HEK293 (cell line): ENCODE results near the gene TRIP4.

Source experiments
- BCL11A ChIP-seq: fragments of 450-650 bp; formaldehyde crosslinking; IDR thresholded peaks from 2 replicates; pipeline ENCODE4 v1.5.1; 2016; ENCODE audit warnings: low read depth, missing biosample characterization, missing genetic modification characterization
- CTCF ChIP-seq: fragments of 450-650 bp; formaldehyde crosslinking; IDR thresholded peaks from 2 replicates; pipeline ENCODE4 v1.5.1; 2016; ENCODE audit warnings: missing biosample characterization, missing genetic modification characterization
- OSR2 ChIP-seq: fragments of 450-650 bp; formaldehyde crosslinking; IDR thresholded peaks from 2 replicates; pipeline ENCODE4 v1.5.1; 2016; ENCODE audit warnings: missing biosample characterization, missing genetic modification characterization
- PRDM1 ChIP-seq: fragments of 450-650 bp; formaldehyde crosslinking; IDR thresholded peaks from 2 replicates; pipeline ENCODE4; 2016; ENCODE audit warnings: missing biosample characterization, missing genetic modification characterization
- SALL2 ChIP-seq: fragments of 450-650 bp; formaldehyde crosslinking; IDR thresholded peaks from 2 replicates; pipeline ENCODE4 v1.5.0; 2017; ENCODE audit warnings: missing biosample characterization, mild to moderate bottlenecking, missing genetic modification characterization, borderline replicate concordance
- SCRT2 ChIP-seq: fragments of 450-650 bp; formaldehyde crosslinking; IDR thresholded peaks from 2 replicates; pipeline ENCODE4 v1.5.1; 2016; ENCODE audit warnings: missing biosample characterization, missing genetic modification characterization
- TRIM28 ChIP-seq: IDR thresholded peaks from 2 replicates; pipeline ENCODE4 v1.6.1; 2011; ENCODE audit warnings: low read length, control low read depth, borderline replicate concordance
- ZBTB21 ChIP-seq: fragments of 450-650 bp; formaldehyde crosslinking; IDR thresholded peaks from 2 replicates; pipeline ENCODE4 v1.5.1; 2017; ENCODE audit warnings: missing biosample characterization, missing genetic modification characterization
- ZBTB48 ChIP-seq: fragments of 450-650 bp; formaldehyde crosslinking; IDR thresholded peaks from 2 replicates; pipeline ENCODE4 v1.5.1; 2016; ENCODE audit warnings: missing biosample characterization, missing genetic modification characterization
- ZBTB6 ChIP-seq: fragments of 450-650 bp; formaldehyde crosslinking; IDR thresholded peaks from 2 replicates; pipeline ENCODE4 v1.5.1; 2017; ENCODE audit warnings: missing biosample characterization, missing genetic modification characterization
- ZNF132 ChIP-seq: fragments of 450-650 bp; formaldehyde crosslinking; IDR thresholded peaks from 2 replicates; pipeline ENCODE4 v1.5.1; 2017; ENCODE audit warnings: missing biosample characterization, missing genetic modification characterization, borderline replicate concordance
- ZNF148 ChIP-seq: fragments of 450-650 bp; formaldehyde crosslinking; IDR thresholded peaks from 2 replicates; pipeline ENCODE4 v1.5.0; 2017; ENCODE audit warnings: missing biosample characterization, missing genetic modification characterization, borderline replicate concordance
- ZNF24 ChIP-seq: fragments of 450-650 bp; formaldehyde crosslinking; IDR thresholded peaks from 2 replicates; pipeline ENCODE4 v1.5.1; 2016; ENCODE audit warnings: missing biosample characterization, missing genetic modification characterization
- ZNF335 ChIP-seq: fragments of 450-650 bp; formaldehyde crosslinking; conservative IDR thresholded peaks from 2 replicates; pipeline ENCODE4 v1.5.1; 2016; ENCODE audit warnings: missing biosample characterization, missing genetic modification characterization
- ZNF366 ChIP-seq: fragments of 450-650 bp; formaldehyde crosslinking; conservative IDR thresholded peaks from 2 replicates; pipeline ENCODE4 v1.5.1; 2016; ENCODE audit warnings: missing biosample characterization, missing genetic modification characterization
- ZNF449 ChIP-seq: fragments of 450-650 bp; formaldehyde crosslinking; IDR thresholded peaks from 2 replicates; pipeline ENCODE4 v1.5.1; 2017; ENCODE audit warnings: missing biosample characterization, mild to moderate bottlenecking, missing genetic modification characterization, moderate library complexity
- ZNF488 ChIP-seq: fragments of 450-650 bp; formaldehyde crosslinking; IDR thresholded peaks from 2 replicates; pipeline ENCODE4 v1.5.1; 2016; ENCODE audit warnings: missing biosample characterization, missing genetic modification characterization
- ZNF510 ChIP-seq: fragments of 450-650 bp; formaldehyde crosslinking; IDR thresholded peaks from 2 replicates; pipeline ENCODE4 v1.5.1; 2018; ENCODE audit warnings: mild to moderate bottlenecking, missing genetic modification characterization, missing biosample characterization; ENCODE audit not compliant: insufficient replicate concordance
- ZNF580 ChIP-seq: fragments of 450-650 bp; formaldehyde crosslinking; IDR thresholded peaks from 2 replicates; pipeline ENCODE4 v1.5.1; 2016; ENCODE audit warnings: missing biosample characterization, missing genetic modification characterization
- ZNF621 ChIP-seq: fragments of 450-650 bp; formaldehyde crosslinking; IDR thresholded peaks from 2 replicates; pipeline ENCODE4 v1.5.1; 2017; ENCODE audit warnings: missing biosample characterization, missing genetic modification characterization
- TF ChIP-seq, protein P1 (sequence below): fragments of 450-650 bp; formaldehyde crosslinking; IDR thresholded peaks from 2 replicates; pipeline ENCODE4 v1.5.1; 2016; ENCODE audit warnings: missing biosample characterization, missing genetic modification characterization, low read depth
- TF ChIP-seq, protein P2 (sequence below): fragments of 450-650 bp; formaldehyde crosslinking; IDR thresholded peaks from 2 replicates; pipeline ENCODE4 v1.5.1; 2016; ENCODE audit warnings: missing biosample characterization, missing genetic modification characterization
- TF ChIP-seq, protein P3 (sequence below): fragments of 450-650 bp; formaldehyde crosslinking; IDR thresholded peaks from 2 replicates; pipeline ENCODE4 v1.5.1; 2016; ENCODE audit warnings: missing biosample characterization, missing genetic modification characterization

TRIP4 gene

GRCh38 chr15:64460206-64460723, 72.6 kb downstream of the TRIP4 start, which contains the start of gene ZNF609 (continued):
- 0 out of 2 replicates have a peak, but pooled peaks have one; percentile 53 for TF ChIP-seq BCL11A (tag by site-specific recombination)
- peak; percentile 35; the same call in 1 of the 2 replicates for TF ChIP-seq ZNF449 (tag by site-specific recombination)
- TF ChIP-seq, protein P1, sequence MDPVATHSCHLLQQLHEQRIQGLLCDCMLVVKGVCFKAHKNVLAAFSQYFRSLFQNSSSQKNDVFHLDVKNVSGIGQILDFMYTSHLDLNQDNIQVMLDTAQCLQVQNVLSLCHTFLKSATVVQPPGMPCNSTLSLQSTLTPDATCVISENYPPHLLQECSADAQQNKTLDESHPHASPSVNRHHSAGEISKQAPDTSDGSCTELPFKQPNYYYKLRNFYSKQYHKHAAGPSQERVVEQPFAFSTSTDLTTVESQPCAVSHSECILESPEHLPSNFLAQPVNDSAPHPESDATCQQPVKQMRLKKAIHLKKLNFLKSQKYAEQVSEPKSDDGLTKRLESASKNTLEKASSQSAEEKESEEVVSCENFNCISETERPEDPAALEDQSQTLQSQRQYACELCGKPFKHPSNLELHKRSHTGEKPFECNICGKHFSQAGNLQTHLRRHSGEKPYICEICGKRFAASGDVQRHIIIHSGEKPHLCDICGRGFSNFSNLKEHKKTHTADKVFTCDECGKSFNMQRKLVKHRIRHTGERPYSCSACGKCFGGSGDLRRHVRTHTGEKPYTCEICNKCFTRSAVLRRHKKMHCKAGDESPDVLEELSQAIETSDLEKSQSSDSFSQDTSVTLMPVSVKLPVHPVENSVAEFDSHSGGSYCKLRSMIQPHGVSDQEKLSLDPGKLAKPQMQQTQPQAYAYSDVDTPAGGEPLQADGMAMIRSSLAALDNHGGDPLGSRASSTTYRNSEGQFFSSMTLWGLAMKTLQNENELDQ (tag by site-specific recombination): no peak
- TF ChIP-seq ZNF24 (tag by site-specific recombination): peak; percentile 83
- TF ChIP-seq TRIM28: no peak
- TF ChIP-seq ZNF580 (tag by site-specific recombination): peak; percentile 80
- 0 out of 2 replicates have a peak, but pooled peaks have one; percentile 18 for TF ChIP-seq OSR2
- no peak for TF ChIP-seq ZNF132
- peak; percentile 58 for TF ChIP-seq ZNF510
- peak; percentile 52; the same call in 1 of the 2 replicates for TF ChIP-seq ZNF335 (tag by site-specific recombination)
- TF ChIP-seq ZNF366 (tag by site-specific recombination): no peak
- TF ChIP-seq ZBTB48 (tag by site-specific recombination): peak; percentile 84
- peak; percentile 36; the same call in 1 of the 2 replicates for TF ChIP-seq CTCF (tag by site-specific recombination)
- TF ChIP-seq SALL2 (tag by site-specific recombination): no peak
- TF ChIP-seq ZBTB6 (tag by site-specific recombination): peak; percentile 99
- no peak for TF ChIP-seq PRDM1 (tag by site-specific recombination)
- no peak for TF ChIP-seq ZNF148 (tag by site-specific recombination)
- TF ChIP-seq ZNF488 (tag by site-specific recombination): no peak
- no peak for TF ChIP-seq SCRT2 (tag by site-specific recombination)
- TF ChIP-seq, protein P2, sequence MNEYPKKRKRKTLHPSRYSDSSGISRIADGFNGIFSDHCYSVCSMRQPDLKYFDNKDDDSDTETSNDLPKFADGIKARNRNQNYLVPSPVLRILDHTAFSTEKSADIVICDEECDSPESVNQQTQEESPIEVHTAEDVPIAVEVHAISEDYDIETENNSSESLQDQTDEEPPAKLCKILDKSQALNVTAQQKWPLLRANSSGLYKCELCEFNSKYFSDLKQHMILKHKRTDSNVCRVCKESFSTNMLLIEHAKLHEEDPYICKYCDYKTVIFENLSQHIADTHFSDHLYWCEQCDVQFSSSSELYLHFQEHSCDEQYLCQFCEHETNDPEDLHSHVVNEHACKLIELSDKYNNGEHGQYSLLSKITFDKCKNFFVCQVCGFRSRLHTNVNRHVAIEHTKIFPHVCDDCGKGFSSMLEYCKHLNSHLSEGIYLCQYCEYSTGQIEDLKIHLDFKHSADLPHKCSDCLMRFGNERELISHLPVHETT (tag by site-specific recombination): peak; percentile 91
- peak; percentile 33; the same call in 1 of the 2 replicates for TF ChIP-seq ZBTB21
- TF ChIP-seq, protein P3, sequence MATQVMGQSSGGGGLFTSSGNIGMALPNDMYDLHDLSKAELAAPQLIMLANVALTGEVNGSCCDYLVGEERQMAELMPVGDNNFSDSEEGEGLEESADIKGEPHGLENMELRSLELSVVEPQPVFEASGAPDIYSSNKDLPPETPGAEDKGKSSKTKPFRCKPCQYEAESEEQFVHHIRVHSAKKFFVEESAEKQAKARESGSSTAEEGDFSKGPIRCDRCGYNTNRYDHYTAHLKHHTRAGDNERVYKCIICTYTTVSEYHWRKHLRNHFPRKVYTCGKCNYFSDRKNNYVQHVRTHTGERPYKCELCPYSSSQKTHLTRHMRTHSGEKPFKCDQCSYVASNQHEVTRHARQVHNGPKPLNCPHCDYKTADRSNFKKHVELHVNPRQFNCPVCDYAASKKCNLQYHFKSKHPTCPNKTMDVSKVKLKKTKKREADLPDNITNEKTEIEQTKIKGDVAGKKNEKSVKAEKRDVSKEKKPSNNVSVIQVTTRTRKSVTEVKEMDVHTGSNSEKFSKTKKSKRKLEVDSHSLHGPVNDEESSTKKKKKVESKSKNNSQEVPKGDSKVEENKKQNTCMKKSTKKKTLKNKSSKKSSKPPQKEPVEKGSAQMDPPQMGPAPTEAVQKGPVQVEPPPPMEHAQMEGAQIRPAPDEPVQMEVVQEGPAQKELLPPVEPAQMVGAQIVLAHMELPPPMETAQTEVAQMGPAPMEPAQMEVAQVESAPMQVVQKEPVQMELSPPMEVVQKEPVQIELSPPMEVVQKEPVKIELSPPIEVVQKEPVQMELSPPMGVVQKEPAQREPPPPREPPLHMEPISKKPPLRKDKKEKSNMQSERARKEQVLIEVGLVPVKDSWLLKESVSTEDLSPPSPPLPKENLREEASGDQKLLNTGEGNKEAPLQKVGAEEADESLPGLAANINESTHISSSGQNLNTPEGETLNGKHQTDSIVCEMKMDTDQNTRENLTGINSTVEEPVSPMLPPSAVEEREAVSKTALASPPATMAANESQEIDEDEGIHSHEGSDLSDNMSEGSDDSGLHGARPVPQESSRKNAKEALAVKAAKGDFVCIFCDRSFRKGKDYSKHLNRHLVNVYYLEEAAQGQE (tag by site-specific recombination): no peak
- no peak for TF ChIP-seq ZNF621 (tag by site-specific recombination)
